HG02870 (cell line): ENCODE data around the gene SLC25A26.

Source experiments
- ATAC-seq: cut with Tn5 transposase; IDR thresholded peaks from one replicate; pipeline ENCODE4 v1.9.1; 2021; ENCODE audit warnings: mild to moderate bottlenecking, moderate library complexity; ENCODE audit not compliant: unreplicated experiment

Gene SLC25A26

DNA sequence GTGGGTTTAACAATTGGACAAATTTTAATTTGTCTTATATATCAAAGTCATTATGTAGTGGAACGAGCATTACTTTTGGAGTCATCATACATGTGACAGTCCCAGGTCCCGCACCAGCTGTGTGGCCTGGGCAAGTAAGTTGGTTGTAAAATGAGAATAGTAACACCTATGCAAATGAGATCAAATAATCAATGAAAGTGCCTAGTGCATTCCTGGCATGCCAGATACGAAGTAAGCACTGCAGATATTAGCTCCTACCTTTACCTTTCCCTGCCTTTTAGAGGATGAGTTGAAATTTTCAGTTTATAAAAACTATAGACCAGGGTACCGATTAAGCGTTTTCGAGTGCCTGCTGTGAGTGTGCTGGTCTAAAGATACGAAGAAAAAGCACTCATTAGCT is 145.9 kb downstream of the SLC25A26 start:
- no peak for ATAC-seq

DNA sequence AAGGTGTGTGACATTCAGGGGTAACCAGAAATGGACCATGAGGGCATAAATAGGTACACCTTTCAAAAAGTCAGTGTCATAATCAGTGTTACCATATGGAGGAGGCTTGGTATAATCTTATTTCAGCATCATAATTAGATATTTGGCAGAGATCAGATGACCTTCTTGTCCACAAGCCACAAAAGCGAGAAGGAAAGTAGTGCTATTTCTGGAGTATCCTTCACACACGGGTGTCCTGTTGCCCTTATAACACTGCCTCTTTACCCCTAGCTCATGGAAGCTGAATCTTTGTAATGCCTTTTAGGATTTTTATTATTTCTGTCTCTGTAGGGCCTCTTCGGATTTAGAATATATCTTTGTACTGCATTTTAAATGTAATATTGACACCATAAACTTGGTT is 147.2 kb downstream of the SLC25A26 start:
- no peak for ATAC-seq

DNA sequence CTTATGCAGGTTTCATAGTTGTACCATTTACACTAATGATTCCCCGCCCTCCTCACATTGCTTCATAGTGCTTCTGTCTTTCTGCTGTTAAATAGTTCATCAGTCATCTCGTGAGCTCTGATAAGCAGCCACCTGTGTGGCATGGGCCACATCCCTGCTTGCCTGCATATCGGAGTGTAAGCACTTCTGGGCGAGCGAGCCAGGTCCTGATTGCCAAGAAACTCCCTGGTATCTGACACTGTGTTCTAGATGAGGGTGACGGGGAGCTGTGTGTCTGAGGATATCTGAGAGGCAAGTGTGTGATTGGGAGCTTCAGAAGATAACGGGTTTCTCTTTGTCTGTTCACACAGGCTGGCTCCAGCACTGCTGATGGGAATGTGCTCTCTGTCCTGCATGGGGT is 149.4 kb downstream of the SLC25A26 start:
- ATAC-seq, result no peak

DNA sequence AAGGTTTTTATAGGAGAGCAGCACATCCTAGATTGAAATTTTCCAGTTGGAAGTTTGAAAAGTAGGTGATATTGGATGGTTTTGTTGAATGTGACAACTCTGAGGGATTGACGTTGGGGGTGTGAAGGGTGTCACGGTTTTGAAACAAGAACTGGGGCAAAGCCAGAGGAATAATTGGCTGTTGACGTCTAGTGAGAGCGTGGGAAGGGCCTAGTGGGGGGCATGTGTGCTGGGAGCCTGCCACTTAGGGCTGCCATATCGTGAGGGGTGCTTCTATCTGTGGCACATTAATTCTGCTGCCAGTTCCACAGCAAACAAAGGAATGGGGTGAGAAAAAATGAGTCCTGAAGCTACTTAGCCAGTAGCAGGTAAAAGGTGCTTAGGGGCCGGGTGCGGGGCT is 150.6 kb downstream of the SLC25A26 start:
- no peak for ATAC-seq

DNA sequence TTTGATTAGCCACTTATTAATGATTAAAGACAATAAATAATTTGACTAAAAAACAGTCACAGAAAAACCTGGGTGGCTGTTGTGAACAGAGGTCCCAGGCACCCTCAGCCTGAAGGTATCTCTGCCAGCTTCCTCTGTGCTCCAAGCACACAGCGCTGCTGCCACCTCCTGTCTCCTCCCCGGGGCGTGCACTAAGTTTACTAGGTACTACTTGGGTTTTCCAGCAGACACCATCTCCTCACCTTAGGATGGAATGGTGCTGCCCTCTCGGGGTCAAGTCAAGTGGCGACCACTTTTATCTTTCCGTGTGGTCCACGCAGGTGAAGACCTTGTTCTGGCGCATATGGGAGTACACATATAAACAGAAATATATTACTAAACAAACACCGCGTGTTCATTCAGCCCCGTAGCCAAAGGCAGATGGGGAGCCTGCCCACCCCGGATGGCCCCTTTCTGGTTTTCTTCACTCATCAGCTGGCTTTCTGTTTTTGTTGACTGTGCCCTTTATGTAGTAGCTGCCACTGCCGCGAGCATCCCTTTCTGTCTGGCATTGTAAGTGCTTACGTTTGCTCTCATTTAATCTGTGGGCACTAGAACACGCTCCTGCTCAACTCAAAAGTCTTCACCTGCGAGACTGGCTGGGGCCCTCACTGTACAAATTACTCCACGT is 152.0 kb downstream of the SLC25A26 start:
- ATAC-seq, result no peak

DNA sequence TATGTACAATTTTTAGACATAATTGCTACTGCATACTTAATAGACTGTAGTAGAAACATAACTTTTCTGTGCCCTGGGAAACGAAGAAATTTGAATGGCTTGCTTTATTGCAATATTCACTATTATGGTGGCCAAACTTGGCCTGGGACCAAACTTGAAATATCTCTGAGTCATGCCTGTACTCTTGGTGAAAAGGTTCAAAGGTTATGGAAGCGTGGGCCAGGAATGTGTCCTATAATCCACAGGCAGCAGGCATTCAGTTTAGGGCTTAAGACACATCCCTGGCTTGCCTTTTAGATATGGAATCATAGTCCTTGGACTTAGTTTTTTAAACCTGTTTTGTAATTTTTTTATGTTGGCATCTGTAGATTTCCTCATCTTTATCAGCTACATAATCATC is 155.8 kb downstream of the SLC25A26 start:
- no peak for ATAC-seq

DNA sequence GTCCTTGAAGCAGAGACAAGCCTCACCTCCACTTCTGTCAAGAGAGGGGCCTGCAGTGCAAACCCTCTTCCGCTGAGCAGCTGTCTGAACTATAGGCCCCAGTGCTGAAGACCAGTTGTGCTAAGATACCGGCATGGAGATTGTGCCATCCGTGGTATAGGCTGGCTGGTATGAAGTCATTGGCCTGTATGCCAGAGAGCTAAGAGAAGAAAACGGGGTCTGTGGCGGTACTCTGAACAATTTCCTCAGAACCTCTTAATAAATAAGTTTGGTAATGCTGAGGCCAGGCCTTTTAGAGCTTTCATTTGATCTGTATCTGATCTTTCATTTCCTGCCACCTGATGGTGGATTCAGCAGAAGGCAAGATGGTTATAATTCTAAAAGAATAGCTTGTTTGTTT is 157.0 kb downstream of the SLC25A26 start:
- ATAC-seq, result no peak

DNA sequence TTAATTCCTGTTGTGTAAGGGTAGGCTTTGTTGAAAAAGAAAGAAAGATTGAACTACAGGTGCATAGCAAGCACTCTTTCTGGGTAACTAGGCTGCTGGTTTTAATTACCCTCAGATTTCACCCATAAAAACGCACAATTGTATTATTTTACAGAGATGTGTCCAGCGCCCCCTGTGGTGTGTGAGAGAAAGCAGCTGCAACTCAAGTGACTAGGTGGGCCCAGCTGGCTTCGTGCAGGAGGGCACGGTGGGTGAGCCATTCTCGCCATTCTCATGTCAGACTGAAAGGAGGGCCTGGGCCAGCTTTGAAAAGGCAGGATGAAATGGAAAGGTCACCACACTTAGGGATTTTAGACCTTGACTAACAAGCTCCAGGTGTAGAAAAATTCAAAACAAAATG is 157.5 kb downstream of the SLC25A26 start:
- ATAC-seq, result no peak

DNA sequence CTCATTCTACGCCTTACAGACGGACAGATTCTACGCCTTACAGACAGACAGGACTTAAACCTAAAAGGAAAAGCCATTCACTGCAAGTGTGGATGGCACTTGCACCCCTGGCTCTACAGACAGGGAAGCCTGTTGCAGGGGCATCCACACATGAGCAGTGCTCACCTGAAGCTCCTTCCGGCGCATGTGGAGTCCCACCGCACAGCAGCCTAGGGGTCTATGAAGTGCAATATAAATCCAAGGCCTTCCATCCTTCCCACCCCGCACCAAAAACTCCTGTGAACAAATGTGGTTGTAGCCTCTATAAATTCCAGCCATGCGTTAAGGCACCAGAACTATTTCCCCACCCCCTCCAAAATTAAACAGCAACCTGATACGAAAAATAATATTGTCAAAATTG is 158.8 kb downstream of the SLC25A26 start:
- no peak for ATAC-seq

DNA sequence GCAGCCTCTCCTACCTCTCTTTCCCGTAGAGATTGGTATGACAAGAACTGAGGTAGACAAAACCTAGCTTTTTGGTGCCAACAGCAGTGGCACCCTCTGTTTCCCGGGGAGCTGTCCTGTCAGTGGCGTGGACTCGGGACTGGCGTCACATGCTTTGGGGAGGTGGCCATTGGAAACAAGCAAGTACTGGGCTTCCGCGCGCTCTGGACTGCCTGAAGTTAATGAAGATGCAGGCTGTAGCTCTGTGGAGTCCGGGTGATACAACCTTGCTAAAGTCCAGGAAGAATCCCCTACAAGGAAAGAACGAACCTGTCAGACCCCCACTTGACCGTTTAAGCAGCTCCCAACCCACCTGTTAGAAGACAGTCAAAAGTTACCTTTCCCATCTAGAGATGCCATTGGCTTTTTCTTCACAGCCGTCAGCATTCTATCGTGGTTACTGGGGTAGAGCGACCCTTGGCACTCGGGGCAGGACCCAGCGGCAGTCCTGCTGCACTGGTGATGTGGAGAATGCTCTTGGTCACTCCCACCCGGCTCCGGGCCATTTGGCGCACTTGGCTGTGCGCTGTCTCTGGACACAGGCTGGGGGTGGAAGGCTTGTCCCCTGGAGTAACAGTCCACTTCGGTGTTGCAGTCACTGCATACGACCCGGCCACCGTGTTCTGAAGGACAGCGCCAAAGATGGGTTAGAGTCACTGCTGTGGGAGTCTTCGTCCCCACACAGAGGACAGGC is 159.6 kb downstream of the SLC25A26 start:
- no peak for ATAC-seq

DNA sequence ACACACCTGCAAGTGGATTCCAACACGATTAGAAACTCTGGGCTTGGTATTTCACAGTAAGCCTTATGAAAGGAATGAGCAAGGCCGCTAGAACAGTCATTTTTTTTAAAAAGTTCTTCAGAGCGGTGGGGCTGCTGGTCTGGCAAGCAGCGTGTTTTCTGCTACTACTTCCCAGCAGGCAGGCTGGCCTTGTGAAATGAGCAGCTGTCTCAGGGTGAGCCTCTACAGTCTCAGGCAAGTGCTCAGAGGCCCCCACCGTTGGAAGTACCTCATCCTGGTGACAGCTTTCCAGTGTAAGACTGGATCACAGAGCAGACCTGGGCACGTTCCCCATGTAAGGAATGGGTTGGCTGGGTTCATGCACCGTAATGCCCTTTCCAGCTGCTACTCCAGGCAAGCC is 160.8 kb downstream of the SLC25A26 start:
- ATAC-seq, result no peak

DNA sequence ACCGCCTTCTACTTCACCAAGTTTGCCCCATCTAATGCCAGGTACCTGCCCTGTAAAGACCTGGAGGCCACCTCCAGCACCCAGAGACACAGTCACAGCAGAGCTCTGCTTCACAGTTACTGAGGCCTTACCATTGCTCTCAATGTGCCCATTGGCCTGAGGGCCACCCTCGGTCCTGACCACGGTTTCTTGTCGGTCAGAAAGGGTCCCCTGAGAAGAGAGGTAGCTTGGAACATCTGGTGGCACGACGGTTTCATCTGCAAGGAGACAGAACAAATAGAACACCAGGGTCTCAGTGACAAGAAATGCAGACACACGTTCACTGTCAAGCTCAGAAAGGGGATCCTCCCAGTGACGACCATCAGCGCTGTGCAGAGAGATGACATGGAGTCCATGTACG is 161.3 kb downstream of the SLC25A26 start:
- no peak for ATAC-seq

DNA sequence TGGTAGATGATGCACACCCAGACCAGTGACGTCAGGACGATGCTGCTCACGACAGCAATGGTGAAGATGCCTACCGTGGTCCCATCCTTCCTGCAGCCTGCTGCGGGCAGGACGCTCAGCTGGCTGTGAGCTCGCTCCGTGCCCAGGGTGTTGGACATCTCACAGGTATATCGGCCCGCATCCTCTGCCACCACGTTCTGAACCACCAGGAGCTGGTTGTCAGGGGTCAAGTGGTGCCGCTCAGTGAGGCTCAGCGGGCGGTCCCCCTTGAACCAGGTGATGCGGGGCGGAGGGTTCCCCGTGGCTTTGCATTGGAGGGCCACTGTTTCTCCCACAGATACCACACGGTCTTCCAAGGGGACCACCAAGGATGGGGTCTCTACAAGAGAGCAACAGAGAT is 162.2 kb downstream of the SLC25A26 start:
- ATAC-seq, result no peak

DNA sequence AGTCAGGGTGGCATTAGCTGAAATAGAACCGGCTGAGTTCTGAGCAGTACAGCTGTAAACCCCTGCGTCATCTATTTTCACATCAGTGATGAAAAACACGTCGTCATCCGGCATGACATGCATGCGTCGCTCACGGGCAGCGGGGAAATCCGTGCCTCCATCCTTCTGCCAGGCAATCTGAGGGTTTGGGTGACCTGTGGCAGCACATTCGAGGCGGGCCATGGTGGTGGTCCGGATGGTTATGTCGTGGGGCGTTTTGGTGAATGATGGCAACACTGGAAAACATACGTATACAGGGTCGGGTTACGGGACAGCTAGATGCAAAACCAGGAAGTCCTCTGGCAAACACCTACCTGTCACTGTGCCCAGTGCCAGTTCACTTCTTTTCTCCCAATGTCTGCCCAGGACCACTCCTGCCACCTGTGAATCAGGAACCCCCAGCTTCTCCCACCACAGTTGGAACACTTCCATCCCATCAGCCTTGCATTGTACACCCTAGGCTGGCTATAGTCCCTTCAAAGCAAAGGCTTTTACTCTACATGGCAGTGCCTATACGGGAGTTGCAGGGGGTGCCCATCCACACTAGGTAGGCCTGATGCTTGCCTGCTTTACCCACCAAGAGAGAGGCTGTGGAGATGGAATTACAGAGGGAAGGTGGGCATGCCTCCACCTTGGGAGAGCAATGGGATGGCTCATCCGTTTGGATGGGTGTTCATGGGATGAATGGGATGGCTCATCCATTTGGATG is 163.4 kb downstream of the SLC25A26 start:
- ATAC-seq, result no peak

DNA sequence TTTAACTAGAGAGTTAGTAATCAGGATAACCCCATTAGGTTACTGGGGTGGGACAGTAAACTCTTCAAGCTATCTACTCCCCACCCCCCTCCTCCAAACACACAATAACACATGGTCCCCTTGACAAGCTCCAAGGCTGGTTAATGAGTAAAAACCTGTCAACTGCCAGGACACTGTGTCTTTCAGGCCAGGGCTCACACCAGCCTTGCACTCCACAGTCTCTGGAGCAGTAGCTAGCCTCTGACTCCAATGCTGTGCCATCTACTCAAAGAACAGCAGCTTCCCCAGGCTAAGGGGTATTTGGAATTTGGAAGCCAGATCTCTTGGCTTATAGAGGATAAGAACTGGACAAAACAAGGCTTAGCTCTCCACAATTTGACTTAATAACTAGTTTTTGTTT is 164.3 kb downstream of the SLC25A26 start:
- ATAC-seq, result no peak

DNA sequence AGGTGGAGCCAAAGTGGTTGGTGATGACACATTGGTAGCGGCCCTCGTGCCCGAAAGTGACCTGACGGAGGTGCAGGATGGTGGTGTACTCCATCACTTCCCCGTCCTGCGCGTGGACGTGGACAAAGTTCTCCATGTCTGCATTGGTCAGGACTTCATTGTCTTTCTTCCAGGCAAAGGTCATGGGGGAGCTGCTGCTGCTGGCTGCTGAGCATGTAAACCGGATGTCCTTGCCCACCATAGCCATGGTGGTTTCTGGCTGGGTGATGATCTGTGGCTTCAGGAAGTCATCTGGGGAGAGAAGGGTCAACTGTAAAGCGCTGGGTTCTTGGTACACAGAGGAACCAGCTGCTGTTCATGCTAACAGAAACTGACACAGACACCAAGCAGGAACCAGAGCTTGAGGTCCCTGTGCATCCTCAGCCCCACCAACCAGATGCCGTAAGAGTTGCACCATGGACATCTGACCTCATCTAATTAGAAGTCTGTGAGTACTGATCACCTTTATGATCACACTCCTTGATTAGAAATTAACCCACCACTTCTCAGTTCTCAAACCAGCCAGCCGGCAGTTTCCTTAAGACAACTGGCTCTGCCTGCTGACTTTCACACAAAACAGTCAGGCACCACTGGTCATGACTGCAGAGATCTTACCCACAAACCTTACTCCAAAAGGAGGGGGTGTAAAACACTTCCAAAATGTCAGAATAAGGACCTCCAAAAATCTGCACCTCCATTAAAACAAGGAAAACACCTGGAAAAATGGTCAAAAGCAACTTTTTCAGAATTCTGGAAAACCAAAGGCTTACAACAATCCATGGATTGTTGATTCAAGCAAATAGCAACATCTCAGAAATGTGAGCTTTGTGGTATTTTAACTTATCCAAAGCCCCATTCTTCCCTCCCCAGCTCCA is 165.5 kb downstream of the SLC25A26 start:
- ATAC-seq, result peak; percentile 72

DNA sequence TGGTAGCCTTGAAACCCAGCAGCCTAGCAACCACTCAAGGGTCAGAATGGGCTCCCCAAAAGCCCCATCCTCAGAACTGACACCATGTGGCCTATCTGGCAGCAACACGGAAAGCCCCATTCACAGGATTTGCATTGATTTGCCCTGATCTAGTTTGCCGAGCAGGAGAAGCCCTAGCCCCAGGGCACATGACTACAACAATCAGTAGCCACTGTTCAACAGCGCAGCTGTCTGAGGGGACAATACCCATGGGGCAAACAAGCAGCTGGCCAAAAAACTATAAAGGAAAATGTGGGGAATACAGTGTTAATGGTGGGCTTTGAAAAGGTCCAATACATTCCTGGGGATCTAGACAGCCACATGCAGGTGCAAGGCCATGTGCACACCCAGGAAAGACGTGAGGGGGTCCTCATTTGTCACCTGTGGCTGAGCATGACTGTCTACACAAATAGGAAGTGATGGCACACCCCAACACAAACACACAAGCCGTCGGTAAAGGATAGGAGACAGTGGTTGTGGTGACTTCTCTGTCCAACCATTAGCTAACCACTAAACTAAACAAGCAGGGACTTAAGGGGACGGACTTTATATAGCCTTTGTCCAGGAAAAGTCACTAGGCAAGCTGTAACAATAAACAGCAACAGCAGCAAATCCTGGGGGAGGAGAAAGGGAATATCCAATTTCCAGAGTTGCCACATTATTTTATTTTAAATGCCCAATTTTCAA is 166.3 kb downstream of the SLC25A26 start:
- peak; percentile 48 for ATAC-seq

DNA sequence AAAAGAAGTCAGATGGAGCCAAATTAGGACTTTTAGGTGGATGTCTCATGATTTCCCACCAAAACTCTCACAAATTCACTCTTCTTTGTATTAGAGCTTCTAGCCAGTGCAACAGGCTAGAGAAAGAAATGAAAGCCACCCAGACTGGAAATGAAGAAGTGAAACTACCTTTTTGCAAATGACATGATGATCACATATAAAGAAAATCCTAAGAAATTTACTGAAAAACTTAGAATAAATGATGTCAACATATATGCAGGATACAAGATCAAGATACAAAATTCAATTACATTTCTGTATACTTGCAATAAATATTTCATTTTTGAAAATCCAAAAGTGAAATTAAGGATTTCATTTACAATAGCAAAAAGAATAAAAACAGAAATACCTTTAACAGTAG is 169.2 kb downstream of the SLC25A26 start:
- ATAC-seq, result peak; percentile 27

DNA sequence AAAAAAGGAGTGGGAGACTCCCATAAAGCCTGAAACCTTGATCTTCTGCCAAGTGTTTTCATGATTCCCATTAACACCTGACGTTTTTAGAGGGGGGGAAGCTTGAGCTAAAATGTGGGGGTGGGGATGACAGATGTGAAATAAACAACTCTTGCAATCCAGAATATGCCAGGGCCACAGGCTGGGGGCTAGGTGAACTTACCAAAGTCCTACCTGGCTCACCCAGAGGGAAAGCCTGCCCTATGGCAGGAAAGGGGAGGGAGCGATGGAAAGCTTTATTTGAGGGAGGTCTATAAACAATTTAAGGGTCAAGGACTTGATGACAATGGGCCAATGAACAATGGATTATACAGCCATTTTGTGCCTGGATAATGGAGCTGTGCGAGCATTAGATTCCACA is 171.7 kb downstream of the SLC25A26 start:
- no peak for ATAC-seq

DNA sequence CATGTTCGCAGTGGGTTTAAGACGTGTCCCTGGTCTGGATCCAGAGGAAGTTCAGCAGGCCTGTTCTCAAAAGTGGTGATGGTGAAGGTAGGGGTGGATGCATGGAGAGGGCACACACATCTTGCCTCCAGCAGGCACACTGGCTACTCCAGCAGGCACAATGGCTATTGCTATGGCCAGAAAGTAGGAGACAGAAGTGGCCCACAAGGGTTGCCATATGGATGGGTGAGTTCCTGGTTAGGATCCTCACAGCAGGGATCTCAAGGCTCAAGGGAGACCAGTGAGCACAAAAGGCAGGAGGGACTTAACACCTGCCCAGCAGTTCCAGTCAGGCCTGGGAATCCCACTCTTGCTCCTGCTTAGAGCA is 172.1 kb downstream of the SLC25A26 start:
- ATAC-seq, result no peak
